Activated CD8-positive, alpha-beta T cell treated with anti-CD3 and anti-CD28 coated beads, Interleukin-2, amount 10 ng/mL, durations not matched to agents 7 days and 5 days (primary cell): ENCODE results near the gene CARS2. TPM values are rescaled to one million over a fixed set of nuclear protein-coding genes. Genes with fewer than 3 reads are reported as not detected.
"Not testable (repeated sequence)": the region's sequence is repeated elsewhere in the genome, so short reads cannot be mapped to it uniquely, and the experiment has no call there.

Experiments
- ATAC-seq: fragments of 150-1000 bp; cut with Tn5 transposase; one replicate; pipeline ENCODE4 v1.10.0; 2021; ENCODE audit warnings: moderate library complexity
- CTCF ChIA-PET: fragments of 350-600 bp; sonication (Branson Sonifier 250); formaldehyde crosslinking; loops from one replicate; lab custom pipeline; 2021; ENCODE audit warnings: antibody characterized with exemption; lab: Charles Lee
- POLR2A ChIA-PET: fragments of 350-600 bp; sonication (Branson Sonifier 250); formaldehyde crosslinking; loops from one replicate; lab custom pipeline; 2021; ENCODE audit warnings: antibody characterized with exemption; lab: Charles Lee
- DNase-seq: peaks from one replicate; pipeline ENCODE4 v3.0.0-alpha.2; 2020
- H3K27ac Mint-ChIP-seq: one replicate; pipeline ENCODE4 v1.8.0; 2021; ENCODE audit warnings: mild to moderate bottlenecking, mixed read lengths
- H3K27me3 Mint-ChIP-seq: one replicate; pipeline ENCODE4 v1.8.0; 2021; ENCODE audit warnings: low read depth, mixed read lengths
- H3K36me3 Mint-ChIP-seq: one replicate; pipeline ENCODE4 v1.8.0; 2021; ENCODE audit warnings: low read depth, mixed read lengths
- H3K4me1 Mint-ChIP-seq: one replicate; pipeline ENCODE4 v1.8.0; 2021; ENCODE audit warnings: low read depth, mixed read lengths
- H3K4me3 Mint-ChIP-seq: one replicate; pipeline ENCODE4 v1.8.0; 2021; ENCODE audit warnings: mild to moderate bottlenecking, mixed read lengths
- H3K9me3 Mint-ChIP-seq: one replicate; pipeline ENCODE4 v1.8.0; 2022; ENCODE audit warnings: mixed read lengths; ENCODE audit not compliant: insufficient read depth
- total RNA-seq, 2 experiments: library from RNA; stranded (reverse); gene quantifications; one replicate each; pipeline ENCODE4 v1.2.3, GENCODE V29; 2021

Gene CARS2, protein sequence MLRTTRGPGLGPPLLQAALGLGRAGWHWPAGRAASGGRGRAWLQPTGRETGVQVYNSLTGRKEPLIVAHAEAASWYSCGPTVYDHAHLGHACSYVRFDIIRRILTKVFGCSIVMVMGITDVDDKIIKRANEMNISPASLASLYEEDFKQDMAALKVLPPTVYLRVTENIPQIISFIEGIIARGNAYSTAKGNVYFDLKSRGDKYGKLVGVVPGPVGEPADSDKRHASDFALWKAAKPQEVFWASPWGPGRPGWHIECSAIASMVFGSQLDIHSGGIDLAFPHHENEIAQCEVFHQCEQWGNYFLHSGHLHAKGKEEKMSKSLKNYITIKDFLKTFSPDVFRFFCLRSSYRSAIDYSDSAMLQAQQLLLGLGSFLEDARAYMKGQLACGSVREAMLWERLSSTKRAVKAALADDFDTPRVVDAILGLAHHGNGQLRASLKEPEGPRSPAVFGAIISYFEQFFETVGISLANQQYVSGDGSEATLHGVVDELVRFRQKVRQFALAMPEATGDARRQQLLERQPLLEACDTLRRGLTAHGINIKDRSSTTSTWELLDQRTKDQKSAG
- total RNA-seq = 10 to 100 TPM; 73.1 to 79.9 TPM

DNA sequence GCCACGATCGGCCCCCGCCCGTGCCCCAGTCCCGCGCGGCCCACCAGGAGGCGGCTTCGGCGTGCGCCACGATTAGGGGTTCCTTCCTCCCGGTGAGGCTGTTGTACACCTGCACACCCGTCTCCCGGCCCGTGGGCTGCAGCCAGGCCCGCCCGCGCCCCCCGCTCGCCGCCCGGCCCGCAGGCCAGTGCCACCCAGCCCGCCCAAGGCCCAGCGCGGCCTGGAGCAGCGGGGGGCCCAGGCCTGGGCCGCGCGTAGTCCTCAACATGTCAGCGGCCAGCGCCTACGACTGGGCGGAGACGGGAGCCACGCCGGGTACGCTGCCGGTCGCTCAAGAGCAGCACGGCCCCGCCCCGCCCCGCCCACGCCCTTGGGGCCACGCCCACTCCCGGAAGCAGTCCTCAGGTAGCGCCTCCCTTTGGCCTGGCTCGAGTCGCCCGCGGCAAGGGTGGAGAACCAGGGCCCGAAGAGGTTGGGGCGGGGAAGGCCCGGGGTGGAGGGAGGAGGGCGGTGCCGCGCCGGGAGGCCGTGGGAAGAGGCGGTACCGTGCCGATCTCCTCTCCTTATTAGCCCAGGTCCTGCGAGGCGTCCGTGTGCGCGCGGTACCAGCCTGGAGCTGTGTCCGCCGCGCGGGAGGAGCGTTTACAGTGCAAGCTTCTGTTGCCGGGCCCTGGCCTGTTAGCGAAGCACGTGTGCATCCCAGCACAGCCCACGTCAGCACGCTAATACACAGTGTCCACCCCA is at the start of gene CARS2:
Gene CARS2 (minus strand): TSS at position 291 of the 744 bp plus-strand sequence. CDS start 23 bp downstream, at position 268.
- ChIA-PET POLR2A (interaction anchor here (0.5 to 2.5 kb wide), 4 partner anchors 9 to 1873 kb away, joined by 3 to 28 read pairs (median 4); no protein-coding TSS in a partner anchor), CTCF (interaction anchor here (1.2 to 1.7 kb wide), 2 partner anchors 61 to 112 kb away, joined by 3 to 4 read pairs; no protein-coding TSS in a partner anchor)
- peaks cover 24% of the 10 kb centered on the region for H3K36me3 Mint-ChIP-seq
- peak within 1 kb of the TSS; percentile 92 for H3K27ac Mint-ChIP-seq
- H3K27me3 Mint-ChIP-seq = no peaks in the 10 kb centered on the region
- peak within 1 kb of the TSS; percentile 93 for H3K4me3 Mint-ChIP-seq
- DNase-seq (peak; percentile 95), ATAC-seq (peak; percentile 97)
- peaks cover 40% of the 10 kb centered on the region for H3K4me1 Mint-ChIP-seq
- H3K9me3 Mint-ChIP-seq = no peaks in the 10 kb centered on the region

DNA sequence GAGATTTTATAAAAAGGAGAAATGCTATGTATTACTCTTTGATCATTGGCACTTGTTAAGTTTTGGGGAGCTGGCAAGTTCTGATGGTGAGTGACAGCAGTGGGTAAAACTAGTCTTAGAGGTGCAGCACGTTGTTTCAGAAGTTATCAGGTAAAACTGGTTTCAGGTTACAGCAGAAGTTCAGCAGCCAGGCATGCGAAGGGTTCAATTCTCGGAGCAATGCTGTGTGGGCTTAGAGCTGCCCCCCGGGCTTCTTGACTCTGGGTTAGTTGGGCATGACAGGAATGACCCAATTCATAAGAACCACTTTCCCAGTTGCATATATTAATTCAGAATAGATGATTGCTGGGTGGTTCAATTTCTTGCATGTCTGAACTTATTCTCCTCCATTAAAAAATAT is 42.4 kb upstream of the CARS2 start:
- ATAC-seq = no peak
- Mint-ChIP-seq H3K4me1 (no peaks in the 10 kb centered on the region), H3K27me3 (peaks cover 2% of the 10 kb centered on the region), H3K9me3 (no peaks in the 10 kb centered on the region), H3K36me3 (peaks cover 2% of the 10 kb centered on the region), H3K27ac (no peak overlapping the region), H3K4me3 (no peak overlapping the region)
- no peak for DNase-seq
- POLR2A ChIA-PET = no interaction called here
- CTCF ChIA-PET = no interaction called here

DNA sequence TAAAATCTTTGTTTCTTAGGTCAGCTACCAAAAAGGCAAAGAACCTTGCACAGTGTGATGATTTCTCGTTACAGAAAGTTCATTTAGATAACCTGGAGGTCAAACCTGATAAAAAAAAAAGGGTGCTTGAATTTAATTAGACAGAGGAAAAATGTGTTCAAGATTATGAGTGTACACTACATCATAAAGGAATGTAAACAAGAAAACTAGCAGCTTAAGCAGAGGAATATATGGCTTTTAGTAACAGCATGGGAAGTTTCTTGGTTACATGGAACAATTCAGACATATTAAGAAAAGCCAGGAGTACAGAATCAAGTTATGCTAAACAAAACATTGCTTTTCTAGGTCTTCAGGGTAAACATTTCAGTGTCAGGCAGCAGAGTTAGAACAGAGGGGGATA is 40.5 kb upstream of the CARS2 start:
- Mint-ChIP-seq H3K36me3 (peaks cover 2% of the 10 kb centered on the region), H3K27ac (no peak overlapping the region), H3K9me3 (no peaks in the 10 kb centered on the region), H3K4me3 (no peak overlapping the region), H3K4me1 (no peaks in the 10 kb centered on the region), H3K27me3 (peaks cover 2% of the 10 kb centered on the region)
- DNase-seq (no peak), ATAC-seq (no peak)
- ChIA-PET CTCF (interaction anchor here (0.7 kb wide), 1 partner anchor 1985 kb away, joined by 3 read pairs; no protein-coding TSS in a partner anchor), POLR2A (no interaction called here)

DNA sequence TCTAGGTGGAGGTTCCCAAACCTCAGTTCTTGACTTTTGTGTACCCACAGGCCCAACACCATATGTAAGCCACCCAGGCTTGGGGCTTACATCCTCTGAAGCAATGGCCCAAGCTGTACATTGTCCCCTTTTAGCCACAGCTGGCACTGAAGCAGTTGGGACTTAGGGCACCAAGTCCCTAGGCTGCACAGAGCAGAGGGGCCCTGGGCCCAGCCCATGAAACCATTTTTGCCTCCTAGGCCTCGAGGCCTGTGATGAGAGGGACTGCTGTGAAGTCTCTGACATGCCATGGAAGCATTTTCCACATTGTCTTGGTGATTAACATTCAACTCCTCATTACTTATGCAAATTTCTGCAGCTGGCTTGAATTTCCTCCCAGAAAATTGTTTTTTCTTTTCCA is 37.8 kb upstream of the CARS2 start:
- no peaks in the 10 kb centered on the region for H3K9me3 Mint-ChIP-seq
- CTCF ChIA-PET = no interaction called here
- peaks cover 2% of the 10 kb centered on the region for H3K27me3 Mint-ChIP-seq
- H3K27ac Mint-ChIP-seq = no peak overlapping the region
- DNase-seq (no peak), ATAC-seq (no peak)
- H3K4me1 Mint-ChIP-seq = no peaks in the 10 kb centered on the region
- H3K36me3 Mint-ChIP-seq = peaks cover 2% of the 10 kb centered on the region
- no peak overlapping the region for H3K4me3 Mint-ChIP-seq
- POLR2A ChIA-PET = no interaction called here

DNA sequence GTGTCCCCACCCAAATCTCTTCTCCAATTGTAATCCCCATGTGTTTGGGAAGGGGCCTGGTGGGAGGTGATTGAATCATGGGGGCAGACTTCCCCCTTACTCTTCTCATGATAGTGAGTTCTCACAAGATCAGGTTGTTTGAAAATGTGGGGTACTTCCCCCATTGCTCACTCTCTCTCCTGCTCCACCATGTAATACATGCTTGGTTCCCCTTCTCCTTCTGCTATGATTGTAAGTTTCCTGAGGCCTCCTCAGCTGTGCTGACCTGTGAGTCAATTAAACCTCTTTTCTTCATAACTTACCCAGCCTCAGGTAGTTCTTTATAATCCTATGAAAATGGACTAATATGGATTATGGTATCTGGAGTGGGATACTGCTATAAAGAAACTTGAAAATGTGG is 31.6 kb upstream of the CARS2 start:
- no peak for DNase-seq
- ChIA-PET CTCF (no interaction called here), POLR2A (no interaction called here)
- Mint-ChIP-seq H3K4me1 (no peaks in the 10 kb centered on the region), H3K27me3 (no peaks in the 10 kb centered on the region), H3K27ac (no peak overlapping the region), H3K36me3 (no peaks in the 10 kb centered on the region), H3K9me3 (no peaks in the 10 kb centered on the region), H3K4me3 (no peak overlapping the region)
- ATAC-seq = no peak

DNA sequence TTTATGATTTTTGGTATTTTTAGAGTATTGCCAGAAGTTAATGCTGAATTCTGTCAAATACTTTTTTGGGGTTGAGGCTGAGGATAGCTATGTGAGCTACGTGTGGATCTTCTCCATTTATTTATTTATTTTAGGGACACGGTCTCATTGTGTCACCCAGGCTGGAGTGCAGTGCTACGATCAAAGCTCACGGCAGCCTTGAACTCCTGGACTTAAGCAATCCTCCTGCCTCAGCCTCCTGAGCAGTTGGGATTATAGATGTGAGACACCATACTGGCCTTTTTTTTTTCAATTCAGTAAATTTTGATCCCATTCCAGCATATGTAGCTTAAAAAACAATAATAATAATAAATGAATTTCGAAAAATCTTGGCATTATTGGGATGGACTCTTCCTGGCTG is 28.6 kb upstream of the CARS2 start:
- DNase-seq = no peak
- H3K4me3 Mint-ChIP-seq = no peak overlapping the region
- CTCF ChIA-PET = no interaction called here
- H3K36me3 Mint-ChIP-seq = no peaks in the 10 kb centered on the region
- no peak for ATAC-seq
- H3K27me3 Mint-ChIP-seq = no peaks in the 10 kb centered on the region
- H3K4me1 Mint-ChIP-seq = no peaks in the 10 kb centered on the region
- H3K27ac Mint-ChIP-seq = no peak overlapping the region
- POLR2A ChIA-PET = no interaction called here
- H3K9me3 Mint-ChIP-seq = no peaks in the 10 kb centered on the region

DNA sequence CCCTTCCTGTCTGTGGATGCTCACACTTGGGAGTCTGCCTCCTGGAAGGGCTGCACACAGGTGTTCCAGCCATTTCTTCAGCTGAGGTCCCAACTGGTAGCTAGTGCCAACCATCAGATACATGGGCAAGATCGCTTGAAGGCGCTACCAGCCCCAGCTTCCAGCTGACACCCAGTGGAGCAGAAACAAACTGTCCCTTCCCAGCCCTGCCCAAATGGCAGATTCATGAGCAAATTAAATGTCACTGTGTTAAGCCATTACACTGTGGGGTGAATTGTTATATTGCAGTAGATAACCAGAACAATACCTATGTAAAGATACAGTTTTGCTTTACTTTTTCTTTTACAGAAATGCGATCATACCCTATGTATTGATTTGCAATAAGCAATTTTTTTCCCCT is 25.2 kb upstream of the CARS2 start:
- Mint-ChIP-seq H3K27me3 (no peaks in the 10 kb centered on the region), H3K36me3 (peaks cover 2% of the 10 kb centered on the region), H3K27ac (no peak overlapping the region), H3K9me3 (no peaks in the 10 kb centered on the region), H3K4me3 (no peak overlapping the region), H3K4me1 (peaks cover 16% of the 10 kb centered on the region)
- ChIA-PET CTCF (no interaction called here), POLR2A (no interaction called here)
- no peak for ATAC-seq
- DNase-seq = no peak

DNA sequence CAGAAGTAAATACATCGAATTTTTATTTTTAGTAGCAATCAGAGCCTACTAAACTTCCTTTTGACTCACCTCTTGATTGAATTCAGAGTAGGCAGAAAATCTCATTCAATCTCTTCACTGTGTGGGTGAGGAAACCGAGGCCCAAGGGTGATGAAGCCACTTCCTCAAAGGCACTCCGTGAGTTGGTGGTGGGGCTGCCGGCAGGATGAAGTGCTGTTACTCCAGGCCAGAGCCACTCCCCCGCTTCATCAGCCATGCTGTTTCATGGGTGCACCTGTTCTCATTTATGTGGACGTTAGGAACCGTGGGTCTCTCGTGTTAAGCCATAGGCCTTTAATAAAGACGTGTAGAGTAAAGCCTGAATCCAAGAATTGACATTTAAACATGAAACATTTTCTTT is 20.8 kb upstream of the CARS2 start:
- CTCF ChIA-PET = no interaction called here
- H3K27me3 Mint-ChIP-seq = no peaks in the 10 kb centered on the region
- peak; percentile 77 for DNase-seq
- peak overlapping the region; percentile 53 for H3K4me3 Mint-ChIP-seq
- POLR2A ChIA-PET = no interaction called here
- peaks cover 27% of the 10 kb centered on the region for H3K4me1 Mint-ChIP-seq
- H3K27ac Mint-ChIP-seq = peak overlapping the region; percentile 73
- peaks cover 6% of the 10 kb centered on the region for H3K36me3 Mint-ChIP-seq
- H3K9me3 Mint-ChIP-seq = no peaks in the 10 kb centered on the region
- peak; percentile 86 for ATAC-seq

DNA sequence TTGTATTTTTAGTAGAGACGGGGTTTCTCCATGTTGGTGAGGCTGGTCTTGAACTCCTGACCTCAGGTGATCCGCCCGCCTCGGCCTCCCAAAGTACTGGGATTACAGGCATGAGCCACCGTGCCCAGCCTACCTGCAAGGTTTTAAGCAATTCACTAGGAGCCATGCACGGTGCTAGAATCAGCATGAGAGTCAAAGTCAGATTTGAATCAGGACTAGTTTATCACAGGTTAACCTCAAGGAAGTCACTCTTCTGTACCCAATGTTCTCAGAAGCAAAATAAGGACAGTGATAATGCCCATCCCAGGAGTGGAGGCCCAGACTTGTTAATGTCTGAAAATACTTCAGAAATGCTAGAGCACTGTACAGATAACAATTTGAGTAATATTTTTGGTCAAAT is 20.2 kb upstream of the CARS2 start:
- H3K9me3 Mint-ChIP-seq, POLR2A ChIA-PET, CTCF ChIA-PET, H3K36me3 Mint-ChIP-seq, DNase-seq, H3K27me3 Mint-ChIP-seq, H3K27ac Mint-ChIP-seq: not testable (repeated sequence)
- peak; percentile 24 for ATAC-seq
- Mint-ChIP-seq H3K4me3 (peak overlapping the region; percentile 53), H3K4me1 (peaks cover 27% of the 10 kb centered on the region)

DNA sequence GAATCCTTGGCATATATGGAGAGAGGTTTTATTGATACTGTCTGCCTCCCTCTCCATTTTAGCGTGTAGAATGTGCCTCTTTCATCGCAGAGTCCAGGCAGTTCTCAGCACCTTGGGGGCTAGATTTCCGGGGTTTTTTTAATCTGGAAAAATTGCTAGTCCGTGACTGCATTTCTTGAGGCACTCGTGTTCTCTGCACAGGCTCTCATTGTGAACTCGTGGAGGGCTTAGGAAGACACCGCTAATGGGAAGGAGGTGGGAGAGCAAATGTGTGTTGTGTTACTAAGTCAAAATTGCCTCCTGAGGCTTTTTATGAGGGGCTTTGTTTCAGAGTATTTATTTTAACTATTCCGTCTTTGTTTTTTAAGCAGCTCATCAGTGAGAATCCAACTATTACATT is 17.7 kb upstream of the CARS2 start:
- no peak for ATAC-seq
- Mint-ChIP-seq H3K4me3 (no peak overlapping the region), H3K9me3 (no peaks in the 10 kb centered on the region), H3K36me3 (peaks cover 23% of the 10 kb centered on the region), H3K27ac (no peak overlapping the region), H3K27me3 (no peaks in the 10 kb centered on the region), H3K4me1 (peaks cover 30% of the 10 kb centered on the region)
- POLR2A ChIA-PET = interaction anchor here (0.6 to 0.8 kb wide), 2 partner anchors 11 to 162 kb away, joined by 3 read pairs; no protein-coding TSS in a partner anchor
- CTCF ChIA-PET = interaction anchor here (0.7 kb wide), 1 partner anchor 33 kb away, joined by 3 read pairs; no protein-coding TSS in a partner anchor
- no peak for DNase-seq

DNA sequence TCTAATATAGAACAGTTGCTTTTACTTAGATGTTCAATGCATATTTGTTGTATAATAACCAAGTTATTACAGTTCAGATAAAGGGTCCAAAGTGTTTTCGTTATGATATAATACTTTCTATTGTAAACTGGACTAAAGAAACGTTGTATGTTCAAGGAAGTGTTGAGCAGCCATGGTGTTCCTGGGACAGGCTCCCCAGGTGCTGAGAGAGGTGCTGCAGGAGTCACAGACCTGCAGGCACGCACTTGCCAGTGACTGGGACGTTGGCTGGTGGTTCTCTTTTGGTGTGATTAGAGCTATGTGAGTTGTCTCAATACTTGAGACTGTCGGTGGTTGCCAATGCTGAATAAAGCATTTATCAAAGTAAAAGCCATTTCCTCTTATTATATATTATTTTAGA is 17.1 kb upstream of the CARS2 start:
- no peaks in the 10 kb centered on the region for H3K27me3 Mint-ChIP-seq
- ChIA-PET POLR2A (no interaction called here), CTCF (no interaction called here)
- no peaks in the 10 kb centered on the region for H3K9me3 Mint-ChIP-seq
- no peak overlapping the region for H3K27ac Mint-ChIP-seq
- ATAC-seq = no peak
- no peak overlapping the region for H3K4me3 Mint-ChIP-seq
- no peak for DNase-seq
- peaks cover 23% of the 10 kb centered on the region for H3K36me3 Mint-ChIP-seq
- H3K4me1 Mint-ChIP-seq = peaks cover 32% of the 10 kb centered on the region
